NB4 (cell line): ENCODE data around the gene BTBD2.

Experiments used
- MYC ChIP-seq: IDR thresholded peaks from 2 replicates; pipeline ENCODE4 v1.6.1; 2011; ENCODE audit warnings: low read depth, low read length
- POLR2A ChIP-seq: IDR thresholded peaks from 2 replicates; pipeline ENCODE4 v1.6.1; 2011; ENCODE audit warnings: mild to moderate bottlenecking; ENCODE audit not compliant: insufficient read length; ENCODE audit errors: extremely low read depth
- TF ChIP-seq, protein P1 (sequence below): IDR thresholded peaks from one replicate; pipeline ENCODE4 v1.5.1; 2012; ENCODE audit warnings: low read depth, low read length
- TF ChIP-seq, protein P2 (sequence below): IDR thresholded peaks from 2 replicates; pipeline ENCODE4 v1.6.1; 2011; ENCODE audit warnings: low read depth, low read length

DNA sequence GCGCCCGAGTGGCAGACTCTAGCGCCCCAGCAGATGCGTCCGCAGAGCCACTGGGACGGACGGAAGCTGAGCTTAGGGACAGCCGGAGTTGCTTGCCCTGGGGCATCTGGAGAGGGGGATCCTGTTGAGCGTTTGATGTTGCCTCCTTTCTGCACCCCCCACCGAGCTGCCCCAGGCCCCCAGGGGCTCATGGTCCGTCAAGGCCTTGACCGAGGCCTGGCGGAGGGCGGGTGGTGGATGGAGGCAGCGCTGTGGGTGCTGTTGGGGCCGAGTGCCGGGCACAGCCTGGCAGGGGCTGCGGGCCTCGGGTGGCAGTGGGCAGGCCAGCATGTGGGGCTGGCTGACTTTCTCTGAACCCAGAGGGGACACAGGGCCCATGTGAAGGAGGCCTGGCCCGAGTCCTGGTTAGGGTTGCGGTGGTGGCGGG, 71.8 kb downstream of the BTBD2 start:
- TF ChIP-seq POLR2A (no peak), MYC (no peak)
- TF ChIP-seq, protein P1, sequence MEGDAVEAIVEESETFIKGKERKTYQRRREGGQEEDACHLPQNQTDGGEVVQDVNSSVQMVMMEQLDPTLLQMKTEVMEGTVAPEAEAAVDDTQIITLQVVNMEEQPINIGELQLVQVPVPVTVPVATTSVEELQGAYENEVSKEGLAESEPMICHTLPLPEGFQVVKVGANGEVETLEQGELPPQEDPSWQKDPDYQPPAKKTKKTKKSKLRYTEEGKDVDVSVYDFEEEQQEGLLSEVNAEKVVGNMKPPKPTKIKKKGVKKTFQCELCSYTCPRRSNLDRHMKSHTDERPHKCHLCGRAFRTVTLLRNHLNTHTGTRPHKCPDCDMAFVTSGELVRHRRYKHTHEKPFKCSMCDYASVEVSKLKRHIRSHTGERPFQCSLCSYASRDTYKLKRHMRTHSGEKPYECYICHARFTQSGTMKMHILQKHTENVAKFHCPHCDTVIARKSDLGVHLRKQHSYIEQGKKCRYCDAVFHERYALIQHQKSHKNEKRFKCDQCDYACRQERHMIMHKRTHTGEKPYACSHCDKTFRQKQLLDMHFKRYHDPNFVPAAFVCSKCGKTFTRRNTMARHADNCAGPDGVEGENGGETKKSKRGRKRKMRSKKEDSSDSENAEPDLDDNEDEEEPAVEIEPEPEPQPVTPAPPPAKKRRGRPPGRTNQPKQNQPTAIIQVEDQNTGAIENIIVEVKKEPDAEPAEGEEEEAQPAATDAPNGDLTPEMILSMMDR: no peak
- TF ChIP-seq, protein P2, sequence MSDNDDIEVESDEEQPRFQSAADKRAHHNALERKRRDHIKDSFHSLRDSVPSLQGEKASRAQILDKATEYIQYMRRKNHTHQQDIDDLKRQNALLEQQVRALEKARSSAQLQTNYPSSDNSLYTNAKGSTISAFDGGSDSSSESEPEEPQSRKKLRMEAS: no peak
